HG02571 (cell line): ENCODE results near the gene LIPT2.
"Not testable (repeated sequence)": the region's sequence is repeated elsewhere in the genome, so short reads cannot be mapped to it uniquely, and the experiment has no call there.

Experiments
- ATAC-seq: cut with Tn5 transposase; IDR thresholded peaks from one replicate; pipeline ENCODE4 v1.9.1; 2021; ENCODE audit warnings: mild to moderate bottlenecking, moderate library complexity; ENCODE audit not compliant: unreplicated experiment

The LIPT2 gene

DNA sequence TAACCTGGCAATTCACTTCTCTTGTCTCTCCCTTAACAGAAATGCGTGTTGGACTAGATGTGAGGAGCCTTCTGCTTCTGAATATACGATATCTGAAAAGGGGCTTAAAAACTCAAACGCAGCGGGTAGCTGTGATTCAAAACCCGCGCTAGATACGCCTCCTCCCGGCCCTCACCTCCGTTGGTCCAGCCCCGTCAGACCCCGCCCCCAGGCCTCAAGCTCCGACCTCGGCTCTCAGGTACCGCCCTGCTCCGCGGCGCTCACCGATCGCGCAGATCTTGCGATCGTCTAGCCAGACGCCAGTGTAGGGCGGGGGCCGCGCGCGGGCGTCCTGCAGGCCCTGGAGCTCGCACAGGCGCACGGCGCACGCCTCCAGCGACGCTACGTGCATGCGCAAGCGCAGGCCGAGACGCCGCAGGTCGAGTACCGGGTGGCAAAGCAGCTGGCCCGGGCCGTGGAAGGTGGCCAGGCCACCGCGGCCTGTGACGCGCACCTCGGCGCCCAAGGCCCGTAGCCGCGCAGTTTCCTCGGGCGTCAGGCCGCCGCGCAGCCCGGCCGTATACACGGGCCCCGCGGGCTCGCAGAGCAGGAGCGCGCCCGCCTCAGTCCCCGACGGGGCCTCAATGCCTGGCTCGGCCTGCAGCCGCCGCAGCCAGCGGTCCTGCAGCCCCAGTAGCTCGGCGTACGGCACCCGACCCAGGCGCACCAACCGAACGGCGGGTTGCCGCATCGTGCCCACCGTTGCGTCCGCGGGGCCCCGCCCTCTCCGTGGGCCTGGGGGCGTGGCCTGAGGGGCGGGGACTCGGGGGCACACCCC is at the start of gene LIPT2:
TSS of gene LIPT2 (minus strand) at position 751 of the 817 bp plus-strand sequence. CDS start at position 730, 21 bp downstream.
- ATAC-seq = peak; percentile 95

DNA sequence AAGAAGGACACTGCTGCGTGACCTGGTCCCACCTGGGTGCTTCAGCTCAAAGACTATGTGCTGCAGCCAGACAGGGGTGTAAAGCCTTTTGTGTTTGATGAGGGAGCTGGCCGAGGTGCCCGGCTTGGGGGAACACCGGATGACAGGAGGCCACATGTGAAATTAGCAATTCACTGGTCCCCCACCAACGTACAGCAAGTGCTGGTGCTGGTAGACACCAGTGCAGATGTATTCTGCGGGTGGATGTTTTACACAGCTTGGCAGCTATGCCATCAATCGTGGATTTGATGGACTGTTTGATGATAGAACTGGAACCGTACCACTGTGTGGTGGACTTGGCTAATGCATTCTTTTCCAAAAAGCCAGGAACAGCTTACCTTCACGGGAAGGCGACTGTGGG is 47.9 kb upstream of the LIPT2 start:
- ATAC-seq = no peak

GRCh38 chr11:74540270-74540669 is 46.7 kb upstream of the LIPT2 start:
- no peak for ATAC-seq

DNA sequence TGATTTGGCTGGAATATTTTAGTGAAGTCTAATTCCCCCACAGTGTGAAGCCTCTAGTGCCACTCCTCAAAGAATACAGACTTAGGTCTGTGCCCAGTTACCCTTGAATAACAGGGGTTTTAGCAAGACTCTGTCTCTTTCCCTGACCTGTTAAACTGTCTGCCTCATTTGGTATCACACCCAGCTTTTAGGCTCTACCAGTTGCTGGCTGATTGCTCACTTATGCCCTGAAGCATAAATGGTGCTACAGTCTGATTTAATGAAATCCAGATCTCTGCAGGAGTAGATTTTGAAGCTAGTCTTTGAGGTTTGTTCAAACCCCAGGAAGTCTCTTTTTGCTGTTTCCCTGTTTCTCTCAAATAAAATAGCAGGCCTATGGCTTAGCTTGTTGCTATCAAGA is 45.2 kb upstream of the LIPT2 start:
- no peak for ATAC-seq

- no peak for ATAC-seq
Measured at GRCh38 chr11:74535371-74536160, 42.0 kb upstream of the LIPT2 start.

DNA sequence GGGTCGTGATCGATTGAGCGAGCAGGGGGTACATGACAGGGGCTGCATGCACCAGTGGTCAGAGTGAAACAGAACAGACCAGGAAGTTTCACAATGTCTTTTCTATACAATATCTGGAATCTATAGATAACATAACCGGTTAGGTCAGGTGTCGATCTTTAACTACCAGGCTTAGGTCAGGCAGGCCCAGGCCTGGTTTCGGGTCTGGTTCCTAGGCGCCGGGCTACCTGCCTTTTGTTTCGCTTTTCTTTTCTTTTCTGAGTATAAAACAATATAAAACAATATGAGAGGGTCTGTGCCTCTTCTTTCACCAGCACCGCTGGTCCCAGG is 41.4 kb upstream of the LIPT2 start:
- ATAC-seq = not testable (repeated sequence)

DNA sequence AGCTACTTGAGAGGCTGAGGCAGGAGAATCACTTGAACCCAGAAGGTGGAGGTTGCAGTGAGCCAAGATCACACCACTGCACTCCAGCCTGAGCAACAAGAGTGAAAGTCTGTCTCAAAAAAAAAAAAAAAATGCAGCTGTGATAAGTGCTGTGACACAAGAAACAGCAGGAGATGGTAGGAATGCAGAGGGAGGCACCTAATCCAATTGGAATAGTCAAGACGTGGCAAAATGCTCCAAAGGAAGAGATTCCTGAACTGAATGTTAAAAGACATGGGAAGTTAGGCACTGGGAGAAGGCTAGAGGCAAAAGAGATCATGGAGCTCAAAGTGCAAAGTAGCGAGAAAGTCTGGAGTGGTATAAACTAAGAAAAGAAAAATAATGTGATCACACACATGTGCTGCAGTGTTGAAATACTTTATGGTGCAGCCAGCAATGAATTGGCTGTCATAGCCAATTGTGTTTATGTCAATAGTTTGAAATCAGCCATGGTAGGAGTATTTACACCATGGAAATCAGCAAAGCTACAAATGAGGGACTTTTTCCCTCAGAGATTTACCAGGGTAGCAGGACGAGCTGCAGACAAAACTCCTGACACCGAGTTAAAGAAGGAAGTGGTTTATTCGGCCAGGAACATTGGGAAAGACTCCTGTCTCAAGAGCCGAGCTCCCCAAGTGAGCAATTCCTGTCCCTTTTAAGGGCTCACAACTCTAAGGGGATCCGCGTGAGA is 40.9 kb upstream of the LIPT2 start:
- no peak for ATAC-seq

DNA sequence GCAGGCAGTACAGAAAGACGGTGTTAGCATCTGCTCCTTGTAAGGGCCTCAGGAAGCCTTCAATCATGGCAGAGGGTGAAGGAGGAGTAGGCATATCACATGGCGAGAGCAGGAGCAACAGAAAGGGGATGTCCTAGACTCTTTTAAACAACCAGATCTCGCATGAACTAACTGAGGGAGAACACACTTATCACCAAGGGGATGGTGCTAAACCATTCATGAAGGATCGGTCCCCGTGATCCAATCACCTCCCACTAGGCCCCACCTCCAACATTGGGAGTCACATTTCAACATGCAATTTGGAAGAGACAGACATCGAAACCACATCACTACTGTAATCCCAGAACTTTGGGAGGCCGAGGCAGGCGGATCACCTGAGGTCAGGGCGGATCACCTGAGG is 39.9 kb upstream of the LIPT2 start:
- ATAC-seq = no peak

DNA sequence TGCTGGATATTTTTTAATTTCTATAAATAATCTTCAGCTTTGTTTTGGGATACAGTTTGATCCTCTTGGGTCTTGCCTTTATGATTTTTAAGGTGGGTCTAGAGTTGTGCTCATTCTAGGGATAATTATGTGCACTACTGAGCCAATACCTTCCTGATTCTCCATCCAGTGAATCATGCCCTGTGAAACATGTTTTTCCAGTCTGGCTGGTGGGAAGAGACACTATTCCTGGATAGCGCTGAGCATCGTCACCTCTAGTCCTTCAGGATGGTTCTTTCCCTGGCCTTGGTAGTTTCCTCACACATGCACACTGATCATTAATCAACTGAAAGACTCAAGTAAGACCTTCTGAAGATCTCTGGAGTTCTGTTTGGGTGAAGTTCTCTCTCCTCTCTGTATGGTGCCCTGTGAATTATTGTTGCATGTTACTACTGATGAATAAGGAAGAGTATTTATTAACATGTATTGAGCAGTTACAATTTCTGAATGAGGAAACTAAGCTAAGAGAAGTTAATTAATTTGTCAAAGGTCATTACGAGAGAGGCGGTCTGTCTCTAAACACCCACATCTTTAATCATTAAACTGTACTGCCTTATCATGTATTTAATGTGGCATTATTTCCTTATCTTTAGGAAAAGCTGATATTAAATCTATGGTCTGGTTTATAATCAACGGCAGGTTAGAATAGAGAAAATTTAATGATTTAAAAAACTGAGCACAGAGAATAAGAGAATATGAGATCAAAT is 39.1 kb upstream of the LIPT2 start:
- ATAC-seq = no peak

DNA sequence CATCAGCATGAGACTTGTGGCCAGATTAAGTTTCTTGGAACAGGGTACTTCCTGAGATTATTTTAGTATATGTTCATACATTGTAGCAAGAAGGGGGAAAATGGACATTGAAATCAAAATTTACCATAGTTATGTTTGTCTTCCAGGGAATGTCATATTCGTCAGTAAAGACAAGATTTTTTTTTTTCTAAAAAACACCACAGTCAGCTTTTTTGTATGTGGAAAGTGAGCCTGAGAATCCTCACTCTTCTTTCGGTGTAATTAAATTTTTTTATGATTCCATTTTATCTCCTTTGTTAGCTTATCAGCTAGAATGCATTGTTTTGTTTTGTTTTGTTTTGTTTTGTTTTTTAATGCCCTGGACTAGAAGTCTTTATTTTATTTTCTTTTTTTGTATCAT is 31.5 kb upstream of the LIPT2 start:
- ATAC-seq = no peak

DNA sequence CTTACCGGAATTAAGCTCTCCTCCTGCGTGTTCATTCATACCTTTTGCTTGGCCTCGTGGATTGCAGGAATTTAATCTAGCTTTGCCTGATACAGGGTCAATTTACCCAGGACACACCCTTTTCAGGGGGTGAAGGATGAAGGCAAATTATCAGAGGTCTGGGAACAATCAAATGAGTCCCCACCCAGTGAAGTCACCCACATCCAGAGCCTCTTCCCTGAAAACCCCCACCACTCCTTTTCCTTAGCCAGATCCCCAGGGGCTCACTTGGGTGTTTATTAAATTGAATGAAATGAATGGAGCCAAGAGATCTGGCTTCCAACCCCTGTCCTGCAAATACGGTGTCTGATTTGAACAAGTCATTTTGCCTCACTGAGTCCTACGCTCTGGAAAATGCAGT is 31.0 kb upstream of the LIPT2 start:
- ATAC-seq = no peak

GRCh38 chr11:74522776-74523175 is 29.3 kb upstream of the LIPT2 start:
- ATAC-seq = no peak

DNA sequence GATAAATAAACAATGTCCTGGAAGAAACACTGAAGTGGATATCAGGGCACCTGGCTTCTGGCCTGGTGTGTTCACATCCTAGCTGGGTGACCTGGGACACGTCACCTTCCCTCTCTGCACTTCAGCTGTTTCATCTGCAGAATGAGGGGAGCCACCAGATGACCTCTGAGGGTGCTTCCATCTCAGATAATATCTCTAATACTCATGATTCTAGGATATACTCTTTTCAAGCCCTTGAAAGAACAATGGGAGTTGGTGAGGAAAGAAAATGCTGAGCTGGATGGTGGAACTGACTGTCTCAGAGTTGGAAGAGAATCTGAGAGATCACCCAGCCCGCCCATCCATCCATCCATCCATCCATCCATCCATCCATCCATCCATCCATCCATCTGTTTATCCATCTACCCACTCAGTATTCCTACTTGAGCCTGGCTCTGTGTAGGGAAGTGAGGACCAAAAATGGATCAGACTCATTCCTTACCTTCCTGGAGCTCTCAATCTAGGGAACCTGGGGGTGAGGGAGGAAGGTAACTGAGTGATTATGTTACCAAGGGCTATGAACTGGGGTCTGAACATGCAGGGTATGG is 28.2 kb upstream of the LIPT2 start:
- no peak for ATAC-seq

GRCh38 chr11:74520927-74521665 is 27.6 kb upstream of the LIPT2 start:
- no peak for ATAC-seq

GRCh38 chr11:74520316-74520715 is 26.8 kb upstream of the LIPT2 start:
- no peak for ATAC-seq

GRCh38 chr11:74519710-74520109 is 26.2 kb upstream of the LIPT2 start:
- no peak for ATAC-seq

GRCh38 chr11:74517592-74517991 is 24.1 kb upstream of the LIPT2 start:
- not testable (repeated sequence) for ATAC-seq

GRCh38 chr11:74507582-74507981 is 14.1 kb upstream of the LIPT2 start:
- no peak for ATAC-seq

- ATAC-seq = no peak
Measured at GRCh38 chr11:74506823-74507222, 13.3 kb upstream of the LIPT2 start.

DNA sequence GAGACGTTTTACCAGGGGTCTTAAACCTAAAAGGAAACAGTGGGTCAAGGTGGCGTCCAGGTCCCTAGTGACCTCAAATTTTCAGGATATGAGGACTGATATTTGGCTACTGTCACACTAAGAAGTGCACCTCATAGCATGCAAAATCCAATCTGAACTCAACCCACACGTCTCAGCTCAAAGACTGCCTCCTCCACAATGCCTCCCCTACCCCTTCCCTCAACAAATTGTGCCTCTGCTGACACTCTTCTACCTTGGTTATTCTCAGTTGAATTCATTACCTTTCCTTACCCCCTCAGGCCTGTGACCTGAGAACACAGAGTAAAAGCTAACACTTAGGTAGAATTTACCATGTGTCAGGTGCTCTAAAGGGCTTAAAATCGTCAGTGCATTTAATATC is 12.4 kb upstream of the LIPT2 start:
- ATAC-seq = no peak
